ENCODE data around the gene C1orf105. TPM values are rescaled to one million over a fixed set of nuclear protein-coding genes. Genes with fewer than 3 reads are reported as not detected.

C1orf105 gene
- total and polyA plus RNA-seq, 3 donors from 2014 or later, result 15.1 to 60.8 (median 15.8) TPM

GRCh38 chr1:172388490-172388889 lies 32.0 kb upstream of the C1orf105 start:
- intact Hi-C loops (cut with DNase I; ENCODE audit: low total_unique reads), result no loop called here
- Histone ChIP-seq H3K4me3 (no peak overlapping the region), H3K4me1 (peaks cover 17% of the 10 kb centered on the region), H3K27me3 (no peaks in the 10 kb centered on the region), H3K27ac (no peak overlapping the region), H3K36me3 (ENCODE audit: low read depth, missing control alignments) (no peaks in the 10 kb centered on the region), H3K9me3 (no peaks in the 10 kb centered on the region)
- DNase-seq, result no peak
- TF ChIP-seq POLR2A (IDR thresholded peaks at IDR 0.05) (no peak), CTCF (IDR thresholded peaks at IDR 0.05) (no peak)
- 91% methylated on average over 8 of the region's 8 CpGs for WGBS, 2 donors

- Histone ChIP-seq H3K4me3 (no peak overlapping the region), H3K4me1 (peaks cover 17% of the 10 kb centered on the region), H3K27me3 (no peaks in the 10 kb centered on the region), H3K27ac (peak overlapping the region; percentile 8 to 78), H3K36me3 (ENCODE audit: low read depth, missing control alignments) (no peaks in the 10 kb centered on the region), H3K9me3 (no peaks in the 10 kb centered on the region)
- intact Hi-C loops (cut with DNase I; ENCODE audit: low total_unique reads), result no loop called here
- DNase-seq, result no peak
- no peak for TF ChIP-seq POLR2A (IDR thresholded peaks at IDR 0.05)
- no peak for TF ChIP-seq CTCF (IDR thresholded peaks at IDR 0.05)
- WGBS, 2 donors, result 23 to 39% methylated on average over 2 to 3 of the region's 3 CpGs
Measured at GRCh38 chr1:172390301-172390682, 30.2 kb upstream of the C1orf105 start.

GRCh38 chr1:172390683-172391551 lies 29.6 kb upstream of the C1orf105 start:
- H3K4me1 ChIP-seq, result peaks cover 17% of the 10 kb centered on the region
- no peak overlapping the region for H3K4me3 ChIP-seq
- no peaks in the 10 kb centered on the region for H3K9me3 ChIP-seq
- no peaks in the 10 kb centered on the region for H3K27me3 ChIP-seq
- DNase-seq, result peak; percentile 37
- H3K27ac ChIP-seq, result peak overlapping the region; percentile 8 to 78
- no peaks in the 10 kb centered on the region for H3K36me3 ChIP-seq (ENCODE audit: low read depth, missing control alignments)
- TF ChIP-seq POLR2A (IDR thresholded peaks at IDR 0.05), result no peak
- TF ChIP-seq CTCF (IDR thresholded peaks at IDR 0.05), result no peak
- WGBS, 2 donors, result 47 to 62% methylated on average over 9 of the region's 9 CpGs
- intact Hi-C loops (cut with DNase I; ENCODE audit: low total_unique reads), result no loop called here

- DNase-seq, result no peak
- H3K4me1 ChIP-seq, result peaks cover 17% of the 10 kb centered on the region
Measured at GRCh38 chr1:172391976-172392375, 28.5 kb upstream of the C1orf105 start.

More at GRCh38 chr1:172391976-172392375, 28.5 kb upstream of the C1orf105 start:
- Histone ChIP-seq H3K27ac (peak overlapping the region; percentile 8 to 78), H3K4me3 (no peak overlapping the region), H3K27me3 (no peaks in the 10 kb centered on the region), H3K36me3 (ENCODE audit: low read depth, missing control alignments) (no peaks in the 10 kb centered on the region), H3K9me3 (no peaks in the 10 kb centered on the region)
- intact Hi-C loops (cut with DNase I; ENCODE audit: low total_unique reads), result no loop called here
- no peak for TF ChIP-seq CTCF (IDR thresholded peaks at IDR 0.05)
- TF ChIP-seq POLR2A (IDR thresholded peaks at IDR 0.05), result no peak
- WGBS, 2 donors, result 75 to 91% methylated on average over 1 of the region's 1 CpG

Data from testis (tissue), 3 donors.